OCI-LY1 (cell line): ENCODE data around the gene CAMTA1.

ENCODE experiments used
- H2AFZ ChIP-seq: fragments of 200-600 bp; sonication (generic), shearing (Covaris generic); 2 replicates; pipeline ENCODE4 v1.6.0; 2014; ENCODE audit warnings: antibody characterized with exemption, mild to moderate bottlenecking, low read length
- H3F3A ChIP-seq: fragments of 200-600 bp; sonication (generic), shearing (Covaris generic); 2 replicates; pipeline ENCODE4 v1.6.0; 2014; ENCODE audit warnings: mild to moderate bottlenecking, antibody characterized with exemption, low read length, moderate library complexity; ENCODE audit not compliant: insufficient read depth
- H3K27ac ChIP-seq: fragments of 200-600 bp; sonication (generic); 2 replicates; pipeline ENCODE4 v1.5.1; 2014; ENCODE audit warnings: low read length, mixed run types, mild to moderate bottlenecking, low read depth; ENCODE audit not compliant: poor library complexity, severe bottlenecking
- H3K27me3 ChIP-seq: fragments of 200-600 bp; sonication (generic); 2 replicates; pipeline ENCODE4 v1.6.0; 2014; ENCODE audit warnings: antibody characterized with exemption, mild to moderate bottlenecking, low read length, moderate library complexity; ENCODE audit not compliant: insufficient read depth
- H3K36me3 ChIP-seq: fragments of 200-600 bp; sonication (generic); 2 replicates; pipeline ENCODE4 v1.6.1; 2014; ENCODE audit warnings: mild to moderate bottlenecking, antibody characterized with exemption, low read length, moderate library complexity, mixed read lengths; ENCODE audit not compliant: insufficient read depth
- H3K4me1 ChIP-seq: fragments of 200-600 bp; sonication (generic); 2 replicates; pipeline ENCODE4 v1.5.1; 2014; ENCODE audit warnings: mild to moderate bottlenecking, low read length, moderate library complexity; ENCODE audit not compliant: insufficient read depth, severe bottlenecking
- H3K4me2 ChIP-seq: fragments of 200-600 bp; sonication (generic), shearing (Covaris generic); 2 replicates; pipeline ENCODE4 v1.6.1; 2014; ENCODE audit warnings: low read length
- H3K4me3 ChIP-seq: fragments of 200-600 bp; sonication (generic); 2 replicates; pipeline ENCODE4 v1.5.1; 2014; ENCODE audit warnings: low read length, low read depth, mild to moderate bottlenecking, mixed read lengths; ENCODE audit not compliant: poor library complexity, severe bottlenecking
- H3K79me2 ChIP-seq: fragments of 200-600 bp; shearing (Covaris generic); 2 replicates; pipeline ENCODE4 v1.6.1; 2016; ENCODE audit warnings: mixed run types, low read length, mixed read lengths; ENCODE audit not compliant: insufficient read depth
- H3K9ac ChIP-seq: fragments of 200-600 bp; sonication (generic), shearing (Covaris generic); 2 replicates; pipeline ENCODE4 v1.6.1; 2014; ENCODE audit warnings: mild to moderate bottlenecking, low read length, mixed read lengths
- H3K9me2 ChIP-seq: fragments of 200-600 bp; sonication (generic), shearing (Covaris generic); 2 replicates; pipeline ENCODE4 v1.6.1; 2014; ENCODE audit warnings: low read depth, mild to moderate bottlenecking, low read length, mixed read lengths
- H3K9me3 ChIP-seq: fragments of 200-600 bp; shearing (Covaris generic); 2 replicates; pipeline ENCODE4 v1.6.1; 2014; ENCODE audit warnings: low read length, mixed read lengths
- H4K20me1 ChIP-seq: fragments of 200-600 bp; sonication (generic), shearing (Covaris generic); 2 replicates; pipeline ENCODE4 v1.6.0; 2016; ENCODE audit warnings: mild to moderate bottlenecking, low read length; ENCODE audit not compliant: insufficient read depth
- CTCF ChIP-seq: fragments of 200-600 bp; sonication (generic), shearing (Covaris generic); IDR thresholded peaks from 2 replicates; pipeline ENCODE4 v1.5.1; 2017; ENCODE audit warnings: mild to moderate bottlenecking, antibody characterized with exemption, low read length, moderate library complexity, mixed read lengths
- EZH2 ChIP-seq: fragments of 200-600 bp; sonication (generic), shearing (Covaris generic); IDR thresholded peaks from 2 replicates; pipeline ENCODE4 v1.8.0; 2017; ENCODE audit warnings: borderline replicate concordance, mixed run types, mild to moderate bottlenecking, antibody characterized with exemption, low read length, moderate library complexity, mixed read lengths

The CAMTA1 gene

GRCh38 chr1:6971048-6971447 is 185.8 kb downstream of the CAMTA1 start:
- peaks cover 4% of the 10 kb centered on the region; the same call in 1 of the 2 replicates for H3K27me3 ChIP-seq

GRCh38 chr1:6971699-6972098 is 186.4 kb downstream of the CAMTA1 start:
- no peaks in the 10 kb centered on the region for H3K9me3 ChIP-seq
- H3K4me1 ChIP-seq = no peaks in the 10 kb centered on the region
- H3K36me3 ChIP-seq = no peaks in the 10 kb centered on the region
- no peak overlapping the region for H2AFZ ChIP-seq
- H4K20me1 ChIP-seq = no peaks in the 10 kb centered on the region
- TF ChIP-seq EZH2 (no peak), CTCF (no peak)
- peaks cover 4% of the 10 kb centered on the region; the same call in 1 of the 2 replicates for H3K27me3 ChIP-seq
- H3K27ac ChIP-seq = no peak overlapping the region
- no peak overlapping the region for H3K9ac ChIP-seq
- no peak overlapping the region for H3K4me3 ChIP-seq
- no peak overlapping the region for H3K4me2 ChIP-seq
- H3K79me2 ChIP-seq = no peaks in the 10 kb centered on the region
- no peaks in the 10 kb centered on the region for H3F3A ChIP-seq
- no peaks in the 10 kb centered on the region for H3K9me2 ChIP-seq

More at GRCh38 chr1:6971048-6971447, 185.8 kb downstream of the CAMTA1 start:
- Histone ChIP-seq H3F3A (no peaks in the 10 kb centered on the region), H3K4me3 (no peak overlapping the region), H3K79me2 (no peaks in the 10 kb centered on the region), H3K9me3 (0 out of 2 replicates have a peak, but pooled peaks cover 3% of the 10 kb centered on the region), H3K4me2 (no peak overlapping the region), H3K9me2 (no peaks in the 10 kb centered on the region), H3K9ac (no peak overlapping the region), H4K20me1 (no peaks in the 10 kb centered on the region), H3K27ac (no peak overlapping the region), H3K4me1 (no peaks in the 10 kb centered on the region), H3K36me3 (no peaks in the 10 kb centered on the region), H2AFZ (no peak overlapping the region)
- TF ChIP-seq CTCF (no peak), EZH2 (no peak)

- no peak overlapping the region for H3K9ac ChIP-seq
- H3K27me3 ChIP-seq = peaks cover 4% of the 10 kb centered on the region; the same call in 1 of the 2 replicates
- H2AFZ ChIP-seq = no peak overlapping the region
- no peak overlapping the region for H3K4me3 ChIP-seq
- H3K4me2 ChIP-seq = no peak overlapping the region
- H3K79me2 ChIP-seq = no peaks in the 10 kb centered on the region
- TF ChIP-seq CTCF = no peak
- no peak for TF ChIP-seq EZH2
- no peaks in the 10 kb centered on the region for H3K9me3 ChIP-seq
- H3K27ac ChIP-seq = no peak overlapping the region
- no peaks in the 10 kb centered on the region for H3K36me3 ChIP-seq
- H4K20me1 ChIP-seq = no peaks in the 10 kb centered on the region
- no peaks in the 10 kb centered on the region for H3F3A ChIP-seq
- no peaks in the 10 kb centered on the region for H3K9me2 ChIP-seq
- H3K4me1 ChIP-seq = no peaks in the 10 kb centered on the region
These were observed 187.1 kb downstream of the CAMTA1 start for GRCh38 chr1:6972399-6972798.
